Liver (tissue), 9 donors: ENCODE results near the gene CUX1. TPM values are rescaled to one million over a fixed set of nuclear protein-coding genes. Genes with fewer than 3 reads are reported as not detected.

Experiments
- DNase-seq: peaks from one replicate; pipeline ENCODE4 v3.0.0-alpha.2; 2017; ENCODE audit warnings: low spot score
- H3K27ac ChIP-seq, 2 donors: one replicate each; pipeline ENCODE4 v1.7.0; 2013; ENCODE audit warnings: inconsistent platforms in 2 of 2, low read length in 2 of 2, control low read depth in 1 of 2, low read depth in 1 of 2, mild to moderate bottlenecking in 1 of 2
- H3K27me3 ChIP-seq, 4 donors: one replicate each; pipeline versions ENCODE4 v1.6.1 to v1.7.0; 2013; ENCODE audit warnings: low read length in 3 of 4, inconsistent platforms in 1 of 4, mild to moderate bottlenecking in 1 of 4, moderate library complexity in 1 of 4; ENCODE audit not compliant: control insufficient read depth in 4 of 4, insufficient read depth in 4 of 4
- H3K36me3 ChIP-seq, 4 donors: one replicate each; pipeline versions ENCODE4 v1.6.1 to v1.7.0; 2013; ENCODE audit warnings: low read length in 3 of 4, mild to moderate bottlenecking in 3 of 4, low read depth in 1 of 4, moderate library complexity in 1 of 4; ENCODE audit not compliant: control insufficient read depth in 4 of 4, insufficient read depth in 3 of 4
- H3K4me1 ChIP-seq, 4 donors: one replicate each; pipeline versions ENCODE4 v1.6.1 to v1.7.0; 2013; ENCODE audit warnings: low read length in 3 of 4, mild to moderate bottlenecking in 3 of 4, moderate library complexity in 1 of 4; ENCODE audit not compliant: control insufficient read depth in 4 of 4, insufficient read depth in 4 of 4
- H3K4me3 ChIP-seq, 3 donors: one replicate each; pipeline versions ENCODE4 v1.6.1 to v1.7.0; 2013; ENCODE audit warnings: low read length in 3 of 3, control low read depth in 1 of 3, low read depth in 1 of 3, mild to moderate bottlenecking in 1 of 3
- H3K9ac ChIP-seq, 2 donors: one replicate each; pipeline ENCODE4 v1.7.0; 2013; ENCODE audit warnings: low read length in 2 of 2, mild to moderate bottlenecking in 2 of 2, moderate library complexity in 2 of 2, control low read depth in 1 of 2, low read depth in 1 of 2
- H3K9me3 ChIP-seq, 4 donors: one replicate each; pipeline versions ENCODE4 v1.6.1 to v1.7.0; 2013; ENCODE audit warnings: low read length in 3 of 4; ENCODE audit not compliant: control insufficient read depth in 4 of 4
- ATF3 ChIP-seq: IDR thresholded peaks from 2 replicates; pipeline ENCODE4 v1.6.1; 2016; ENCODE audit warnings: antibody characterized with exemption
- EGR1 ChIP-seq, 2 donors: IDR thresholded peaks; 2 replicates each; pipeline ENCODE4 v1.6.1; 2016 to 2018; ENCODE audit warnings: antibody characterized with exemption in 2 of 2, low read depth in 2 of 2
- FOXA1 ChIP-seq: IDR thresholded peaks from 2 replicates; pipeline ENCODE4 v1.6.1; 2016; ENCODE audit warnings: antibody characterized with exemption
- GABPA ChIP-seq, 2 donors: IDR thresholded peaks in 1 of 2; conservative IDR thresholded peaks in 1 of 2; 2 replicates each; pipeline ENCODE4 v1.6.1; 2016; ENCODE audit warnings: antibody characterized with exemption in 2 of 2, mild to moderate bottlenecking in 1 of 2, moderate library complexity in 1 of 2
- HNF4A ChIP-seq, 2 donors: conservative IDR thresholded peaks; 2 replicates each; pipeline ENCODE4 v1.6.1; 2016; ENCODE audit warnings: antibody characterized with exemption in 2 of 2, mild to moderate bottlenecking in 2 of 2
- HNF4G ChIP-seq: IDR thresholded peaks from 2 replicates; pipeline ENCODE4 v1.6.1; 2016; ENCODE audit warnings: antibody characterized with exemption
- RAD21 ChIP-seq, 2 donors: IDR thresholded peaks; 2 replicates each; pipeline ENCODE4 v1.6.1; 2016; ENCODE audit warnings: antibody characterized with exemption in 2 of 2, mild to moderate bottlenecking in 2 of 2
- RXRA ChIP-seq, 2 donors: IDR thresholded peaks; 2 replicates each; pipeline ENCODE4 v1.6.1; 2017 to 2018; ENCODE audit warnings: antibody characterized with exemption in 2 of 2, mild to moderate bottlenecking in 1 of 2
- ZBTB33 ChIP-seq: IDR thresholded peaks from 2 replicates; pipeline ENCODE4 v1.6.1; 2016; ENCODE audit warnings: antibody characterized with exemption
- WGBS: extraction: QIAGEN DNeasy Blood & Tissue Kit; methylation state at CpG from one replicate; pipeline ENCODE4 v1.1.7; 2013; 5-methylcytosine and 5-hydroxymethylcytosine counted together
- polyA plus RNA-seq, 2 donors: library from polyadenylated mRNA; stranded (reverse) in 1 of 2; unstranded in 1 of 2; fragments of 200-250 nt in 1 of 2; fragments of >200 nt in 1 of 2; fragmentation: Nextera tagmentation in 1 of 2; extraction: Ambion mirVana in 1 of 2; gene quantifications; one replicate each; pipeline versions ENCODE4 v1.2.1 to v1.2.3, GENCODE V29; 2013 to 2015
- total RNA-seq, 2 donors: library from RNA; depleted of rRNA; stranded (reverse); fragments of >200 nt; gene quantifications; one replicate each; pipeline ENCODE4 v1.2.3, GENCODE V29; 2014
- TF ChIP-seq, protein P1 (sequence below): IDR thresholded peaks from 2 replicates; pipeline ENCODE4 v1.6.1; 2016; ENCODE audit warnings: antibody characterized with exemption
- TF ChIP-seq, protein P2 (sequence below): fragments of 150-350 bp; IDR thresholded peaks from 2 replicates; pipeline ENCODE4 v1.5.1; 2017; ENCODE audit warnings: improper control_type of control experiment, low read depth, low read length; ENCODE audit not compliant: missing input control
- donor health status: healthy.
- donor health status: healthy.
- donor health status: healthy.
- donor health status: healthy.
- donor health status: healthy.

Gene CUX1
- total and polyA plus RNA-seq, 4 donors = 18.6 to 40.6 (median 21.4) TPM

- TF ChIP-seq, protein P1, sequence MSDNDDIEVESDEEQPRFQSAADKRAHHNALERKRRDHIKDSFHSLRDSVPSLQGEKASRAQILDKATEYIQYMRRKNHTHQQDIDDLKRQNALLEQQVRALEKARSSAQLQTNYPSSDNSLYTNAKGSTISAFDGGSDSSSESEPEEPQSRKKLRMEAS = no peak
- no peak for TF ChIP-seq RAD21 (IDR thresholded peaks at IDR 0.05)
- TF ChIP-seq ATF3 = no peak
- no peak for TF ChIP-seq RXRA (IDR thresholded peaks at IDR 0.05)
- TF ChIP-seq HNF4A (conservative IDR thresholded peaks at IDR 0.05) = no peak
- no peak for TF ChIP-seq HNF4G
- TF ChIP-seq ZBTB33 = no peak
- no peak for TF ChIP-seq EGR1 (IDR thresholded peaks at IDR 0.05; ENCODE audit: low read depth in 2 of 2)
- TF ChIP-seq, protein P2, sequence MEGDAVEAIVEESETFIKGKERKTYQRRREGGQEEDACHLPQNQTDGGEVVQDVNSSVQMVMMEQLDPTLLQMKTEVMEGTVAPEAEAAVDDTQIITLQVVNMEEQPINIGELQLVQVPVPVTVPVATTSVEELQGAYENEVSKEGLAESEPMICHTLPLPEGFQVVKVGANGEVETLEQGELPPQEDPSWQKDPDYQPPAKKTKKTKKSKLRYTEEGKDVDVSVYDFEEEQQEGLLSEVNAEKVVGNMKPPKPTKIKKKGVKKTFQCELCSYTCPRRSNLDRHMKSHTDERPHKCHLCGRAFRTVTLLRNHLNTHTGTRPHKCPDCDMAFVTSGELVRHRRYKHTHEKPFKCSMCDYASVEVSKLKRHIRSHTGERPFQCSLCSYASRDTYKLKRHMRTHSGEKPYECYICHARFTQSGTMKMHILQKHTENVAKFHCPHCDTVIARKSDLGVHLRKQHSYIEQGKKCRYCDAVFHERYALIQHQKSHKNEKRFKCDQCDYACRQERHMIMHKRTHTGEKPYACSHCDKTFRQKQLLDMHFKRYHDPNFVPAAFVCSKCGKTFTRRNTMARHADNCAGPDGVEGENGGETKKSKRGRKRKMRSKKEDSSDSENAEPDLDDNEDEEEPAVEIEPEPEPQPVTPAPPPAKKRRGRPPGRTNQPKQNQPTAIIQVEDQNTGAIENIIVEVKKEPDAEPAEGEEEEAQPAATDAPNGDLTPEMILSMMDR = no peak
- TF ChIP-seq FOXA1 = no peak
- no peak overlapping the region for H3K27ac ChIP-seq
- no peak for DNase-seq
- 91% methylated on average over 5 of the region's 5 CpGs for WGBS
- no peaks in the 10 kb centered on the region for H3K27me3 ChIP-seq
- H3K36me3 ChIP-seq = peaks cover 0 to 24% (median 8%) of the 10 kb centered on the region in 4 donors
- no peaks in the 10 kb centered on the region for H3K9me3 ChIP-seq
- H3K4me3 ChIP-seq = no peak overlapping the region
- H3K9ac ChIP-seq = no peak overlapping the region
- H3K4me1 ChIP-seq = no peaks in the 10 kb centered on the region
Observed at GRCh38 chr7:102104245-102104644, 286.8 kb downstream of the CUX1 start.

DNA sequence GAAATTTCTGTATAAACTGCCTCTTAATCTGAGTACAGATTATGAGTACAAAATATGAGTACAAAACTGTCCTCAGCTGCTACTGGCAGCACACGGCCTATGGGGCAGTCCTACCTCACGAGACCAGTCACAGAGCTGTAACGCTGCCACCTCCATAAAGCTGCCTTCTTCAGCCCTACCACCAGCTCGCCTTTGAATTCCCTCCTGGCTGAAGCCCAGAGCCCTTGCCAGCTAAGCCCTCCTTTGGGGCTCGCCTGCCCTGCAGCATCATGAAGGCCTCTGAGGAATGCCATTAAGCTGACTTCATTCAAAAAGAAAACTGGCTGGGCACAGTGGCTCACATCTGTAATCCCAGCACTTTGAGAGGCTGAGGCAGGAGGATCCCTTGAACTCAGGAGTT, 289.2 kb downstream of the CUX1 start:
- Histone ChIP-seq H3K4me3 (no peak overlapping the region), H3K36me3 (peaks cover 0 to 26% (median 11%) of the 10 kb centered on the region in 4 donors), H3K27ac (no peak overlapping the region), H3K27me3 (no peaks in the 10 kb centered on the region), H3K9ac (no peak overlapping the region), H3K4me1 (no peaks in the 10 kb centered on the region), H3K9me3 (no peaks in the 10 kb centered on the region)
- TF ChIP-seq GABPA (IDR thresholded peaks at IDR 0.05 in 1 of 2, conservative IDR thresholded peaks at IDR 0.05 in 1 of 2) = no peak
- TF ChIP-seq, protein P2 = no peak
- WGBS = 96% methylated on average over 5 of the region's 5 CpGs
- no peak for DNase-seq
